ENCODE measurements around the gene GRID1.

GRCh38 chr10:86027346-86027745 lies 339.2 kb downstream of the GRID1 start:
- TF ChIP-seq CTCF (IDR thresholded peaks at IDR 0.05), result no peak
- TF ChIP-seq POLR2AphosphoS5 (IDR thresholded peaks at IDR 0.05), result no peak

All from breast epithelium (tissue), 3 donors.